Measurements from ENCODE around the gene TNFRSF1A.

The TNFRSF1A gene

GRCh38 chr12:6303071-6303470 lies 38.8 kb downstream of the TNFRSF1A start:
- no peak for TF ChIP-seq CTCF (IDR thresholded peaks at IDR 0.05)
- no peak overlapping the region for H3K27ac ChIP-seq
- H3K4me3 ChIP-seq (ENCODE audit: low read depth in 1 of 2, low read length in 1 of 2) = no peak overlapping the region
- H3K27me3 ChIP-seq = peaks cover 16% of the 10 kb centered on the region
- H3K9me3 ChIP-seq = no peaks in the 10 kb centered on the region
- H3K4me1 ChIP-seq (ENCODE audit: control insufficient read depth in 1 of 2, insufficient read depth in 1 of 2, low read depth in 1 of 2, low read length in 1 of 2) = peaks cover 5 to 7% of the 10 kb centered on the region in 2 experiments
- no peaks in the 10 kb centered on the region for H3K36me3 ChIP-seq

- Histone ChIP-seq H3K9me3 (no peaks in the 10 kb centered on the region), H3K27ac (no peak overlapping the region), H3K27me3 (peaks cover 16% of the 10 kb centered on the region), H3K4me1 (ENCODE audit: control insufficient read depth in 1 of 2, insufficient read depth in 1 of 2, low read depth in 1 of 2, low read length in 1 of 2) (peaks cover 3 to 5% of the 10 kb centered on the region in 2 experiments), H3K4me3 (ENCODE audit: low read depth in 1 of 2, low read length in 1 of 2) (no peak overlapping the region), H3K36me3 (no peaks in the 10 kb centered on the region)
- TF ChIP-seq CTCF (IDR thresholded peaks at IDR 0.05) = no peak
Observed at GRCh38 chr12:6302621-6303020, 39.3 kb downstream of the TNFRSF1A start.

GRCh38 chr12:6301721-6302120 lies 40.2 kb downstream of the TNFRSF1A start:
- H3K9me3 ChIP-seq = no peaks in the 10 kb centered on the region
- no peaks in the 10 kb centered on the region for H3K36me3 ChIP-seq
- H3K27ac ChIP-seq = no peak overlapping the region
- H3K27me3 ChIP-seq = peaks cover 16% of the 10 kb centered on the region
- TF ChIP-seq CTCF (IDR thresholded peaks at IDR 0.05) = no peak
- no peaks in the 10 kb centered on the region for H3K4me1 ChIP-seq (ENCODE audit: control insufficient read depth in 1 of 2, insufficient read depth in 1 of 2, low read depth in 1 of 2, low read length in 1 of 2)
- H3K4me3 ChIP-seq (ENCODE audit: low read depth in 1 of 2, low read length in 1 of 2) = no peak overlapping the region

GRCh38 chr12:6297170-6297569 lies 44.7 kb downstream of the TNFRSF1A start:
- H3K4me1 ChIP-seq (ENCODE audit: control insufficient read depth in 1 of 2, insufficient read depth in 1 of 2, low read depth in 1 of 2, low read length in 1 of 2) = no peaks in the 10 kb centered on the region
- no peak for TF ChIP-seq CTCF (IDR thresholded peaks at IDR 0.05)
- no peak overlapping the region for H3K4me3 ChIP-seq (ENCODE audit: low read depth in 1 of 2, low read length in 1 of 2)
- H3K9me3 ChIP-seq = no peaks in the 10 kb centered on the region
- no peak overlapping the region for H3K27ac ChIP-seq
- H3K36me3 ChIP-seq = no peaks in the 10 kb centered on the region
- peaks cover 3% of the 10 kb centered on the region for H3K27me3 ChIP-seq

GRCh38 chr12:6295094-6295811 lies 46.6 kb downstream of the TNFRSF1A start:
- H3K4me1 ChIP-seq (ENCODE audit: control insufficient read depth in 1 of 2, insufficient read depth in 1 of 2, low read depth in 1 of 2, low read length in 1 of 2) = no peaks in the 10 kb centered on the region
- H3K4me3 ChIP-seq (ENCODE audit: low read depth in 1 of 2, low read length in 1 of 2) = no peak overlapping the region
- no peaks in the 10 kb centered on the region for H3K27me3 ChIP-seq
- TF ChIP-seq CTCF (IDR thresholded peaks at IDR 0.05) = no peak
- no peaks in the 10 kb centered on the region for H3K9me3 ChIP-seq
- no peak overlapping the region for H3K27ac ChIP-seq
- no peaks in the 10 kb centered on the region for H3K36me3 ChIP-seq
